ENCODE results near the gene CASP9. TPM values are rescaled to one million over a fixed set of nuclear protein-coding genes. Genes with fewer than 3 reads are reported as not detected.
A peak's percentile ranks its signal among the peaks of the same experiment; 100 is the strongest.

CASP9 gene
- total and polyA plus RNA-seq, 2 of the 13 experiments (the other 11 are each of a cell fraction or from before 2014, with no cell fraction given): 8.5 to 11.5 TPM

DNA sequence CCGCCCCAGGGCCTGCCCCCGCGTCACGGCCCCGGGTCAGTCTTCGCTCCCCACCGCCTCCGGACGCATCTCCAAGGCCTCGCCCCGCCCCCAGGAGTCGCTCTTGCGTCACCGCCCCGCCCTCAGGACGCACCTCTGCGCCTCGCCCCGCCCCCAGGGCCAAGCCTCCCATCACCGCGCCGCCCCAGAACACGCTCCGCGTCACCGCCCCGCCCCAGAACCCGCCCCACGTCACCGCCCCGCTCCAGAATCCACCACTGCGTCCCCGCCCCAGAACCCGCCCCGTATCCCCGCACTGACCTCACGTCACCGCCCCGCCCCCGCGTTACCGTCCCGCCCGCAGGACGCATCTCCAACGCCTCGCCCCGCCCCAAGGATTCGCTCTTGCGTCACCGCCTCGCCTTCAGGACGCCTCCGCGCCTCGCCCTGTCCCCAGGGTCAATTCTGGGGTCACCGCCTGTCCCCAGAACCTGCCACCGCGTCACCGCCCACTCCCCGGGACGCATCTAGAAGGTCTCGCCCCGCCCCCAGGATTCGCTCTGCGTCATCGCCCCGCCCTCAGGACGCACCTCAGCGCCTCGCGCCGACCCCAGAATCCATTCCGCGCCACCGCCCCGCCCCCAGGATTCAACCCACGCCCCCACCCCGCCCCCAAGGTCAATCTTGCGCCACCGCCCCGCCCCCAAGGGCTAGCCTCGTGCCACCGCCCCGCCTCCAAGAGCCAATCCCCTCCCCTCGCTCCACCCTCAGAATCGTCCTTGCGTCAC lies 451 bp upstream of the CASP9 start (continued):
- TF ChIP-seq MAZ (IDR thresholded peaks at IDR 0.05; ENCODE audit: borderline replicate concordance, low read depth, low read length) (0 out of 2 replicates have a peak, but pooled peaks have one; percentile 4), MAZ (CRISPR knock-in tag; IDR thresholded peaks at IDR 0.05; ENCODE audit: low read depth) (no peak), NR2C2 (CRISPR knock-in tag; IDR thresholded peaks at IDR 0.05; ENCODE audit: borderline replicate concordance) (peak; percentile 95), HNRNPK (IDR thresholded peaks at IDR 0.05; ENCODE audit: low read depth, low read length, poor library complexity, severe bottlenecking) (peak; percentile 77), RNF2 (conservative IDR thresholded peaks at IDR 0.05; ENCODE audit: low read depth) (no peak), ARNT2 (CRISPR knock-in tag; IDR thresholded peaks at IDR 0.05; ENCODE audit: low read depth) (peak; percentile 44; the same call in 1 of the 2 replicates), CREM (IDR thresholded peaks at IDR 0.05) (peak; percentile 76), CREM (CRISPR knock-in tag; IDR thresholded peaks at IDR 0.05) (no peak)

DNA sequence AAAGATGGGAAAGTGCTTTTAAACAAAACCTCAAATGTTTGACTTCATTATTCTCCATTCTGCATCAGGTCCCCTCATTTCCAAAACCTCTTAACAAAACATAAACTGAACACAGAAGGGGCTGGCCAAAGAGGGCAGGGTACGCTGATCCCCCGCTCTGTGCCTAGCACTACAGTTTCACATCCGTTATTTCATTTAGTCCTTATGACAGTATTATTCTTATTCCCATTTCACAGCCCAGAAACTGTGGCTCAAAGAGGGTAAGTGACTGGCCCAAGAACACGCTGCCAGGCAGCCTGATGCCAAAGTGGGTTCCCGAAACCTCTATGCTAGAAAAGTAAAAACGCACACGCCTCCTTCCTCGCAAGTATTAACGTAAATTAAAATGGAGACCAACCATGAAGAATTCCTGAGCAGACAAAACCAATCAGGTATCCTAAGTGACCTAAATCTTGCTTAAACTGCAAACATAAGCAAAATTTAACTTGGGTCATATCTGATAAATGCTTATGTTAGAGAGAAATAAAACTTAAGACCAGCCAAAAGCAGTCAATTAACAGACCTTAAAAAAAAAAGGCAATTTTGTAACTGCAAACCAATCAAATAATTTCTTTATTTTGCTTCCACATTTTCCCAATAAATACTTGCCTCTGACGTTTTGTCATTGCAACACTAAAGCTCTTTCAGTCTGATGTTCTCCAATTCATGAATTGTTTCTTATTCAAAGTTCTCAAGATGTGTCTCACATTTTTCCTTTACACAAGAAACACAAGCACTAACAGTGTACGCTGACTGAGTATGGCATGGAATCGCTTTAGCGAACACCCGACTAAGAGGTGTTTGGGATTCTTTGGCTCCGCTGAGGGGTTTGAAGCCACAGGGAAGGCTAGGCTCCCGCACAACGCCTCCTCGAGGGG lies 653 bp downstream of the CASP9 start:
- intact Hi-C loops (cut with micrococcal nuclease; ENCODE audit: unreplicated experiment) (loop anchor here (10.0 kb wide), 1 partner anchor 81 kb away; no protein-coding TSS in a partner anchor), in situ Hi-C loops (cut with HindIII; ENCODE audit: extremely low pct_ligation_motif_present, low pct_unique_long_range_greater_than_20kb) (no loop called here)
- no peak for FAIRE-seq
- H3K27ac ChIP-seq (ENCODE audit: extremely low read length, insufficient read depth, low read length): peak overlapping the region; percentile 76
- no peaks in the 10 kb centered on the region for H3K36me3 ChIP-seq (replicated peaks in 1 of 2; ENCODE audit: control insufficient read depth in 1 of 2, insufficient read depth in 2 of 2, low read length in 2 of 2)
- DNase-seq (ENCODE audit: low spot score): no peak
- peak overlapping the region; percentile 83 for H3K9ac ChIP-seq (ENCODE audit: insufficient read depth, low read depth, low read length)
- no peaks in the 10 kb centered on the region; a peak in 1 of 5 replicates for H3K27me3 ChIP-seq (ENCODE audit: control insufficient read depth in 1 of 2, insufficient read depth in 2 of 2, low read length in 2 of 2)
- H3K4me3 ChIP-seq (replicated peaks in 1 of 3; ENCODE audit: insufficient read depth in 1 of 3, low read depth in 2 of 3, low read length in 3 of 3): peak overlapping the region; percentile 57 to 93 (median 78)
- ChIA-PET CTCF (ENCODE audit: low intra/inter-chr PET ratio, low total read pairs) (no interaction called here), POLR2A (interaction anchor here (0.6 to 0.8 kb wide), 3 partner anchors 47 to 94 kb away, joined by 3 to 4 read pairs (median 3); partner anchors contain the start of gene DDI2)
- H2AFZ ChIP-seq (ENCODE audit: low read length): peak overlapping the region; percentile 10
- H3K79me2 ChIP-seq (ENCODE audit: insufficient read depth, low read length): peaks cover 15% of the 10 kb centered on the region
- H3K4me2 ChIP-seq (ENCODE audit: low read depth, low read length): peak overlapping the region; percentile 74
- H4K20me1 ChIP-seq (ENCODE audit: insufficient read depth, low read length): peaks cover 4% of the 10 kb centered on the region; the same call in 1 of the 2 replicates
- WGBS (ENCODE audit: low lambda C conversion rate): 49% methylated on average over 16 of the region's 18 CpGs
- BruUV-seq (replicated peaks): TSS peak; percentile 80
- H3K9me3 ChIP-seq (ENCODE audit: low read length): no peaks in the 10 kb centered on the region
- no peak for ATAC-seq
- H3K4me1 ChIP-seq (ENCODE audit: insufficient read depth, low read length): peaks cover 46% of the 10 kb centered on the region
- TF ChIP-seq ZNF281 (CRISPR knock-in tag; IDR thresholded peaks at IDR 0.05; ENCODE audit: borderline replicate concordance) (no peak), KLF12 (CRISPR knock-in tag; IDR thresholded peaks at IDR 0.05; ENCODE audit: borderline replicate concordance) (no peak), PLRG1 (conservative IDR thresholded peaks at IDR 0.05) (no peak), CREB1 (IDR thresholded peaks at IDR 0.05) (no peak), CREB1 (CRISPR knock-in tag; IDR thresholded peaks at IDR 0.05) (no peak), EHMT2 (IDR thresholded peaks at IDR 0.05; ENCODE audit: borderline replicate concordance, low read depth, low read length) (no peak), ZNF777 (CRISPR knock-in tag; IDR thresholded peaks at IDR 0.05) (no peak), ZNF136 (CRISPR knock-in tag; IDR thresholded peaks at IDR 0.05; ENCODE audit: low read depth) (no peak), ZNF790 (CRISPR knock-in tag; IDR thresholded peaks at IDR 0.05; ENCODE audit: borderline replicate concordance) (no peak), TOPORS (CRISPR knock-in tag; IDR thresholded peaks at IDR 0.05) (no peak), MTA3 (CRISPR knock-in tag; IDR thresholded peaks at IDR 0.05) (no peak)
- TF ChIP-seq, protein P1, sequence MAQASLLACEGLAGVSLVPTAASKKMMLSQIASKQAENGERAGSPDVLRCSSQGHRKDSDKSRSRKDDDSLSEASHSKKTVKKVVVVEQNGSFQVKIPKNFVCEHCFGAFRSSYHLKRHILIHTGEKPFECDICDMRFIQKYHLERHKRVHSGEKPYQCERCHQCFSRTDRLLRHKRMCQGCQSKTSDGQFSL (CRISPR knock-in tag; IDR thresholded peaks at IDR 0.05): no peak

Measured in HepG2 (cell line).